GM18507 (cell line): ENCODE data around the gene ZNHIT6.
A peak's percentile ranks its signal among the peaks of the same experiment; 100 is the strongest.
"Not testable (repeated sequence)": the region's sequence is repeated elsewhere in the genome, so short reads cannot be mapped to it uniquely, and the experiment has no call there.

Experiments used
- DNase-seq: peaks from one replicate; pipeline ENCODE4 v3.0.0; 2011; ENCODE audit warnings: low read depth; ENCODE audit not compliant: insufficient read length; ENCODE audit errors: extremely low spot score
- FAIRE-seq: peaks from 2 replicates; lab custom pipeline; 2011; peaks lifted over from hg19 to GRCh38; lab: Jason Lieb, UNC

The ZNHIT6 gene

GRCh38 chr1:85678193-85678592 lies 30.0 kb downstream of the ZNHIT6 start:
- no peak for DNase-seq
- peak; percentile 12 for FAIRE-seq

DNA sequence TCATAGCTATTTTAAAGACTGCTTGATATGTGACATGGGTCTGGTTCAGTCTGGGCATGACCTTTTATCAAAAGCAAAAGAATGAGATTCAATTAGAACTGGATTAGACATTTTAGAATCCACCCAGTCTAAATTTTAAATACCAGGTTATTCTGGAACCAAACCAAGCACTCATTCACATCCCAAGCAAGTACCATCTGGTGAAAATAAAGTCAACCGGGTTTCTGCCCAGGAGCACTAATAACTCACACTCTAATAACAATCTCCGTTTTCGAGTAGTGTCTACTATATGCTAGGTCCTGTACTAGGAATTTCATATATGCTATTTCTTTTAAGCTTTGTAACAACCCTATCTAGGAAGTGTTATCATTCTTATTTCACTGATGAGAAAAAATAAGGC lies 30.6 kb downstream of the ZNHIT6 start:
- DNase-seq (no peak), FAIRE-seq (peak; percentile 52)

DNA sequence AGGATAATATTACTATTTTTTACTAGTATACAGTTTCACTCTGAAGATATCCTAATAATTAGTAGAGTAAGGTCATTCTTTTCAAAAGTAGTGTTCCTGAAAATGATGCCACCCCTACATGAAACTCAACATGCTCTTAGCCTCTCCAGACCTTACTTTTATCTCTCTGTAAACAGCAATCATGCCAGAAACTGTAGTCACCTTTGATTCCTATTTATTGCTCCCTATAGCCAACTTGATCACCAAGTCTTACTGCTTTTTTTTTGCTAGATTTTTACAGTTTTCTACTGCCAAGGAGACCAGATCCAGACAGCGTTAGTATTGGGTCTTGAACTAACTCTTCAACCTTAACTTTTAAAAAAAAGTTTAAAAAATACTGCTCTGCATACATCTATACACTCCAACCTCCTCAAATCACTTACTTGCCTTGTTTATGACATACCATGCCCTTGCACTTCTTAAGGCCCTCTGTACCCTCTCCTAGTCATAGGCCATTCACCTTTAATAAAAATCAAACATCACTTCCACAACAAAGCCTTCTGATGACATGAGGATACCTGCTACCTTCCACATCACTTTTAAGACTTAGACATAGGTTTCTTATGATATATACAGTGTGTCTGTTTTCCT lies 36.1 kb downstream of the ZNHIT6 start:
- FAIRE-seq (no peak), DNase-seq (no peak)

- DNase-seq (no peak), FAIRE-seq (no peak)
Measured at GRCh38 chr1:85665932-85666331, 42.3 kb downstream of the ZNHIT6 start.

DNA sequence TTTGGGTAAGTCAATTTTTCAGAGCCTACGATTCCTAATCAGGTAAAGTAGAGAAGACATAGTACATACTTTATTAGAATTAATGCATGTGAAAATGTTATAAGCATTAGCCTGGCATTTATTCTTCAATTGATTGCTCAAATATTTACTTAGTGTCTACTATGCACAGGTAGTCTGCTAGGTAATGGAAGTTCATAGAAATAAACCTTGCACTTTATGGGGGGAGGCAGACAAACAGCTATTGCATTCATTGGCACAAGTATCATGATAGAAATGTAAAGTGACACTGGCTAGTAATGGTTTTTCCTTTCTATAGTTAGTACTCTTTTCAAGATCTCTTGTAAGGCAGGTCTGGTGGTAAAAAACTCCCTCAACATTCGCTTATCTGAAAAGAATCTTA lies 44.9 kb downstream of the ZNHIT6 start:
- DNase-seq (no peak), FAIRE-seq (no peak)

DNA sequence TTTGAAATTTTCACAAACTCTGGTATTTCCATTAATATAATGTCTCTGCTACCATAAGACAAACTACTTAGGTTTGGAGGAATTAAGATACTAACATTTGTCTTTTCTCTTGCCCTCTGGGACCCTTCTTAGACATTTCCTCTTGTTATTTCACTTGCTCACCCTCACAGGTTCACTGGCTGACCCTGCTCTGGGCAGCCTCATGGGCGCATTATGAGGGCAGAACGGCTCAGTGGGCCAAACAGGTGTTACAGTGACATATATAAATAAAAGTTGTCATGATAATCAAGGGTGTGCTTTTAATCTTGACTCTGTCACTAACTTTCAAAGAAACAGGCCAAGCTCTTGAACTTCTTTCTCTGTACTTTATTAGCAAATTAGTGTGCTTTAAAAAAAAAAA lies 46.5 kb downstream of the ZNHIT6 start:
- FAIRE-seq (no peak), DNase-seq (no peak)

DNA sequence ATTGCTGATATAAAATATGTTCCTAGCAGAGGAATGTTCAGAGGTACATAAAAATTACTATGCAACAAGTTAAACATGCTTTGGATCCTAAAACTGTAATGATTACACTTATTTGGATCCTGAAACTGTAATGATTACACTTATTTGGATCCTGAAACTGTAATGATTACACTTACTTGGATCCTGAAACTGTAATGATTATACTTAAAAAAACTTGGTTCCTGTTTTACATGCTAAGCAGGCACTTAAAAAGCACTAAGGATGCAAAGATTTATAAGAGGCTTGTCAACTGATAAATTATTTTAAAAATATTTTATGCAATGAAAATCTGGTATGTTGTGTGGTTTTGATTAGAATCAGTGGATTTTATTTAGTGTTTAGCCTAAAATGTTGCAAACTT lies 47.7 kb downstream of the ZNHIT6 start:
- no peak for FAIRE-seq

GRCh38 chr1:85659174-85659573 lies 49.1 kb downstream of the ZNHIT6 start:
- FAIRE-seq (no peak), DNase-seq (no peak)

More for the DNA sequence above, 47.7 kb downstream of the ZNHIT6 start:
- DNase-seq, result no peak

GRCh38 chr1:85656948-85657347 lies 51.3 kb downstream of the ZNHIT6 start:
- FAIRE-seq (no peak), DNase-seq (no peak)

DNA sequence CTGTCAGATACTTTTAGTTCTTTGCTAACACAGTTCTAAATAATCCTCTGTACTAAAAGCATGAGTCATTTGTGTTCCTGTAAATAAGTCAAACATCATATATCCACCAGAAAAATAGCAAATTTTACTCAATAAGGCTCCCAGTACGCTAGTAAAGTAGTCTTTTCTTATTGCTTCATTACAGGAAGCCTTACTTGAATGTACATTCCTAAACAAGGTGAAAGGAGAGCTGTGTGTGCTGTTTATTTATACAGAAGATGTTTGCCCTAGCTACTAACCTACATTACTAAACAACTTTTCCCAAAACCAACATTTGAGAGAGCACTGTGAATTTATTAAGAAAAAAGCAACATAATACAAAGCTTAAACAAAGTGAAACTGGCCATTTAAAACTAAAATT lies 52.0 kb downstream of the ZNHIT6 start:
- no peak for DNase-seq
- no peak for FAIRE-seq

- DNase-seq (no peak), FAIRE-seq (no peak)
Measured at GRCh38 chr1:85655315-85655714, 52.9 kb downstream of the ZNHIT6 start.

GRCh38 chr1:85654066-85654782 lies 54.0 kb downstream of the ZNHIT6 start:
- FAIRE-seq, result no peak
- DNase-seq, result no peak

GRCh38 chr1:85652327-85652726 lies 55.9 kb downstream of the ZNHIT6 start:
- DNase-seq (no peak), FAIRE-seq (no peak)

DNA sequence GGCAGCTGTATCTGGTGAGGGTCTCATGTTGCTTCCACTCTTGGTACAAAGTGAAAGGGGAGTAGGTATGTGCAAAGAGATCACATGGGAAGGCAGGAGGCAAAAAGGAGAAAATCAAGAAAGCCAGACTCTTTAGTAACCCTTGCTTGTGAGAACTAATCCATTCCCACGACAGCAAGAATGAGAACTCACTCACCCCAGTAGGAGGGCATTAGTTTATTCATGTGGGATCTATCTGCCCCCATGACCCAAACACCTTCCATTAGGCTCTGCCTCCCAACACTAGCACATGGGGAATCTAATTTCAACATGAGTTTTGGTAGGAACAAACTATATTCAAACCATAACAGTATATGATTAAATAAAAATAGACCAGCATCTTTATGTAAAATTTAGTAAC lies 57.6 kb downstream of the ZNHIT6 start:
- FAIRE-seq, result no peak

DNA sequence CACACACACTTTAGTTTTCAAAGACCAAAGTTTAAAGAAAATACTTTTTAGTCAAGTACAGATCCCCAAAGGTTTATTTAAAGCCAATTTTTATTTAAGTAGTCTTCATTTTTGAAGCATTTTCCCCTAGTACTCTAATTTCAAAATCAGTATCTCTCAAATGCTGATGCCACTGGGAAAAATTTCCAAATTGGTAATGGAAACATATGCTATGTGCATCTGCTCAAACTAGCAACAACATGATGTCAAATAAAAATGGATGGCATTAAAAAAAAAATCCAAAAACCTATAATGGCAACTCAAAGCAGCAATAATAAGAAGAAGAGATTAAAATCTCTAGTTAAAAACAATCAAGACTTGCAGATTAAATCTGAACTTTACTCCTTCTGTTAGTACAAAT lies 58.6 kb downstream of the ZNHIT6 start:
- DNase-seq, result no peak
- no peak for FAIRE-seq

More for the DNA sequence above, 57.6 kb downstream of the ZNHIT6 start:
- no peak for DNase-seq

DNA sequence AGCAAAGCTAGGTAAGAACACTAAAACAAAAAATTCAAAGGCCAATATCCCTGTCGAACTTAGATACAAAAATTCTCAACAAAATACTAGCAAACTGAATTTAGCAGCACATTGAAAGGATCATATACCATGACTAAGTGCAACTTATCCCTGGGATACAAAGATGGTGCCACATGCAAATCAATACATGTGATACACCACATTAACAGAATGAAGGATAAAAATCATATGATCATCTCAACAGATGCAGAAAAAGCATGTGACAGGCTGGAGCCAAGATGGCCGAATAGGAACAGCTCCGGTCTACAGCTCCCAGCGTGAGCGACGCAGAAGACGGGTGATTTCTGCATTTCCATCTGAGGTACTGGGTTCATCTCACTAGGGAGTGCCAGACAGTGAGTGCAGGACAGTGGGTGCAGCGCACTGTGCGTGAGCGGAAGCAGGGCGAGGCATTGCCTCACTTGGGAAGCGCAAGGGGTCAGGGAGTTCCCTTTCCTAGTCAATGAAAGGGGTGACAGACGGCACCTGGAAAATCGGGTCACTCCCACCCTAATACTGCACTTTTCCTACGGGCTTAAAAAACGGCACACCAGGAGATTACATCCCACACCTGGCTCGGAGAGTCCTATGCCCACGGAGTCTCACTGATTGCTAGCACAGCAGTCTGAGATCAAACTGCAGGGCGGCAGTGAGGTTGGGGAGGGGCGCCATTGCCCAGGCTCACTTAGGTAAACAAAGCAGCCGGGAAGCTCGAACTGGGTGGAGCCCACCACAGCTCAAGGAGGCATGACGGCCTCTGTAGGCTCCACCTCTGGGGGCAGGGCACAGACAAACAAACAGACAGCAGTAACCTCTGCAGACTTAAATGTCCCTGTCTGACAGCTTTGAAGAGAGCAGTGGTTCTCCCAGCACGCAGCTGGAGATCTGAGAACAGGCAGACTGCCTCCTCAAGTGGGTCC lies 66.4 kb downstream of the ZNHIT6 start:
- not testable (repeated sequence) for FAIRE-seq, DNase-seq

GRCh38 chr1:85639920-85640319 lies 68.3 kb downstream of the ZNHIT6 start:
- FAIRE-seq, DNase-seq: not testable (repeated sequence)

- no peak for FAIRE-seq
Measured at GRCh38 chr1:85638412-85638811, 69.8 kb downstream of the ZNHIT6 start.

GRCh38 chr1:85630493-85630892 lies 77.7 kb downstream of the ZNHIT6 start:
- FAIRE-seq, result no peak

More at GRCh38 chr1:85638412-85638811, 69.8 kb downstream of the ZNHIT6 start:
- no peak for DNase-seq

GRCh38 chr1:85629532-85629920 lies 78.7 kb downstream of the ZNHIT6 start:
- DNase-seq, result no peak
- FAIRE-seq, result no peak

More at GRCh38 chr1:85630493-85630892, 77.7 kb downstream of the ZNHIT6 start:
- DNase-seq, result no peak
